ENCODE measurements around the gene UHRF2. TPM values are rescaled to one million over a fixed set of nuclear protein-coding genes. Genes with fewer than 3 reads are reported as not detected.
"Not testable (repeated sequence)": the region's sequence is repeated elsewhere in the genome, so short reads cannot be mapped to it uniquely, and the experiment has no call there.

Gene UHRF2
- total RNA-seq (100 to 1,000 TPM; 124 to 128 TPM), polyA plus RNA-seq (10 to 100 TPM in 1 of 2 donors, 1 to 10 TPM in 1; 8.7 to 16.0 TPM)

DNA sequence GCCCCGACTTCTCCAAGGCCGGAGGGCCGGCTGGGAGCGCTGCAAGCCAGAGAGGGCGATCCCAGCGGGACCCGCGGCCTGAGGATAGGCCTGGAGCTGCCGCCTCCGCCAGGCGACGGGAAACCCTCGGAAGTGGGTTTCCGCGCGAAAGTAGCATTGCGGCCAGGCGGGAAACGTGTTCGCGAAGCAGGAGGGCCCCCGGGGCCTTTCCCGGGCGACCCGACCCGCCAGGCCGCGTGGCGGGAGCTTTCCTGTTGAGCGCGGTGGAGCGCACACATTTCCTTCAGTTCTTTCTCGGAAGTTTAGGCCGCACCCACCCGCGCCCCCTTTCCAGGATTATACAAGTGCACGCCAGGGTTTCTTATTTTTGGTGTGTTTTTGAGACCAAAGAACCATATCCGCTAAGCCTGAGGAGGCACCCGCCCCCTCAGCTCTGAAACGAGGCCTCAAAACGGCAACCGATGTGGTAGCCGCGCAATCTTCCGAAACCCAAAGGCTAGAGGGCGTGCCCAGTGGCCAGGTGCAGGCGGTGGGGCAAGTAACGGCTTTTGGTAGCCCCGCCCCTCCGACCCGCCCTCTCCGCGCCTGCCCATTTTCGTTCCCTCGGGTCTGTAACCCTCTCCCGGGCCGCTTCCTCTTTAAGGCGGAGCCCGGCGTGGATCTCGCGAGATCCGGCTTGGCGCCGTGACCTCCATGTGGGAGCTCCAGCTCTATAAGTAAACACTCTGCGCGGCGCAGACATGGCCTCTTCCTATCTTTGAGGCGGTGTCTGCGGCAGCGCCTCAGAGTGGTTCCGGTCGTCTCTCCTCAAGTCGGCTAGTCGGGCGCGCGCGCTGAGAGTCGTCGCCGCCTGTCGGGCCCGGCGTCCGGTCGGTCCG lies at the start of gene UHRF2:
UHRF2 (plus strand) TSS at position 713 of the 878 bp plus-strand sequence. CDS start 292 bp downstream, outside the sequence.
- H3K4me1 Mint-ChIP-seq, result peaks cover 28 to 45% (median 35%) of the 10 kb centered on the region in 4 donors
- Histone ChIP-seq H3K27ac (ENCODE audit: low read depth, low read length) (peak within 1 kb of the TSS; percentile 72), H3K27me3 (ENCODE audit: insufficient read depth, low read length) (no peaks in the 10 kb centered on the region), H3K9me3 (ENCODE audit: control insufficient read depth in 1 of 2, low read length in 2 of 2) (no peaks in the 10 kb centered on the region), H3K4me3 (ENCODE audit: low read length in 2 of 2) (peak within 1 kb of the TSS; percentile 77 to 91), H3K36me3 (ENCODE audit: insufficient read depth, low read length) (no peaks in the 10 kb centered on the region), H3K4me1 (ENCODE audit: insufficient read depth, low read length) (peaks cover 42% of the 10 kb centered on the region)
- ChIA-PET CTCF (ENCODE audit: partially characterized antibody) (interaction anchor here (0.7 to 2.4 kb wide), 12 partner anchors 11 to 290 kb away, joined by 3 to 7 read pairs (median 4); no protein-coding TSS in a partner anchor), POLR2A (ENCODE audit: partially characterized antibody) (interaction anchor here (0.6 to 6.7 kb wide), 42 partner anchors 10 to 1733 kb away, joined by 3 to 166 read pairs (median 5); partner anchors contain the start of genes AK3, CDC37L1, ERMP1 and KDM4C)
- H3K27ac Mint-ChIP-seq, result peak within 1 kb of the TSS; percentile 94 to 98 (median 96)
- peak; percentile 96 to 99 (median 98) for DNase-seq
- intact Hi-C loops (cut with micrococcal nuclease), result loop anchor here (1.0 to 10.0 kb wide), 12 partner anchors 16 to 1564 kb away; partner anchors contain the start of genes DMAC1, JAK2, KDM4C and PLGRKT
- H3K9me3 Mint-ChIP-seq, result peaks cover 0 to 6% (median 0%) of the 10 kb centered on the region in 8 donors
- H3K27me3 Mint-ChIP-seq, result peaks cover 0 to 1% of the 10 kb centered on the region in 2 donors
- peak within 1 kb of the TSS; percentile 88 to 94 (median 92) for H3K4me3 Mint-ChIP-seq
- peaks cover 10 to 19% of the 10 kb centered on the region in 2 donors for H3K36me3 Mint-ChIP-seq

DNA sequence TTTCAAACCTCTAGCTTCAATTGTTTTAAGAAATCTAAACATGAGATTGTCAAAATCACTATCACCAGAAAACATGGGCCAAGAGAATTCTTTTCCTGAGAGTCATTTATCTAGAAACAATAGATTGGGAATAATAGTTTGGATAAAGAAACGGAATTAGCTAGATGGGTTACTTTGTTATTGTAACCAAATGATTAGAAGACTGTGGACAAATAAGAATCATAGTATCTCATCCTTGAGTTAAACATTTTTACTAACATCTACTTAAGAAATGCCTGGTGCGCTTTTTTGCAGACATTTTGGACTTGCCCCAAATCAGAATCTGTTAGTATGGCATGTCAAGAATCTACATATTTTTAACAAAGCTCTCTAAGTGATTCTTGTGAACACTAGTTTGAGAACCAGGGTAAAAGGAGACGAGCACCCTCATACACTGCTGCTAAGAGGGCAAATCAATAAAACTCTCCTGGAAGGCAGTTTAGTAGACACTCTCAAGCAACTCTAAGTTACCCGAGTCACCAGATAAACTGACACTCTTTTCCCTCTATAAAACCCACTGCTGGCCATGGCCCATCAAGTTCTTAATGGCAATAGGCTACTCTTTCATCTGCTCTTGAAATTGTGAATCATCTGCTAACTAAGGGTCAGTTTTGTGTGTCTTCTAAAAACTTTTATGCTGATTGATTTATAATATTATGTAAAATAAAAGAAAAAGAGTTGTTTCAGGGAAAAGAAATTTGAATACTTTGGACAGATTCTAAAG lies 45.7 kb upstream of the UHRF2 start:
- H3K9me3 ChIP-seq (ENCODE audit: control insufficient read depth in 1 of 2, low read length in 2 of 2), result peaks cover 0 to 4% of the 10 kb centered on the region in 2 donors
- CTCF ChIA-PET (ENCODE audit: partially characterized antibody), result interaction anchor here (1.2 to 1.3 kb wide), 2 partner anchors 13 to 14 kb away, joined by 3 to 5 read pairs; no protein-coding TSS in a partner anchor

DNA sequence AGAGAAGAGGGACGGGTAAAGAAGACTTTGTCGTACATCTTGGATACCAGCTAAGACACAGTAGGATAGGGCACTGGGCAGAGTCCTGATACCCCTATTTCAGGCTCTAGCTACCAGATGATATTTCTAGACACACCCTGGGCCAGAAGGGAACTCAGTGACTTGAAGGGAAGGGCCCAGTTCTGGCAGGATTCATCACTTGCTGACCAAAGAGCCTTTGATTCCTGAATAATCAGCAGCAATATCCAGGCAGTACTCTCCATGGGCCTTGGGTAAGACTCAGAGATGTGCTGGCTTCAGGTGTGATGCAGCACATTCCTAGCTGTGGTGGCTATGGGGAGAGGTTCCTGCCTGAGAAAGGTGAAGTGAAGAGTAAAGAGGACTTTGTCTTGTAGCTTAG lies 44.2 kb upstream of the UHRF2 start:
- no peak for DNase-seq
- Mint-ChIP-seq H3K9me3 (peaks cover 2 to 23% (median 14%) of the 10 kb centered on the region in 8 donors), H3K27me3 (peaks cover 0 to 2% of the 10 kb centered on the region in 2 donors), H3K4me3 (no peak overlapping the region), H3K27ac (no peak overlapping the region), H3K4me1 (no peaks in the 10 kb centered on the region), H3K36me3 (peaks cover 4 to 6% of the 10 kb centered on the region in 2 donors)
- Histone ChIP-seq H3K4me1 (ENCODE audit: insufficient read depth, low read length) (no peaks in the 10 kb centered on the region), H3K36me3 (ENCODE audit: insufficient read depth, low read length) (no peaks in the 10 kb centered on the region), H3K27ac (ENCODE audit: low read depth, low read length) (no peak overlapping the region), H3K9me3 (ENCODE audit: control insufficient read depth in 1 of 2, low read length in 2 of 2) (peaks cover 0 to 4% of the 10 kb centered on the region in 2 donors), H3K27me3 (ENCODE audit: insufficient read depth, low read length) (no peaks in the 10 kb centered on the region), H3K4me3 (ENCODE audit: low read length in 2 of 2) (no peak overlapping the region)
- intact Hi-C loops (cut with micrococcal nuclease), result no loop called here
- POLR2A ChIA-PET (ENCODE audit: partially characterized antibody), result no interaction called here
- CTCF ChIA-PET (ENCODE audit: partially characterized antibody), result interaction anchor here (1.4 to 2.1 kb wide), 2 partner anchors 13 to 198 kb away, joined by 4 to 8 read pairs; no protein-coding TSS in a partner anchor

More for the DNA sequence above, 45.7 kb upstream of the UHRF2 start:
- no peaks in the 10 kb centered on the region for H3K27me3 ChIP-seq (ENCODE audit: insufficient read depth, low read length)
- no peak overlapping the region for H3K4me3 ChIP-seq (ENCODE audit: low read length in 2 of 2)
- DNase-seq, result no peak
- H3K4me1 Mint-ChIP-seq, result no peaks in the 10 kb centered on the region
- H3K9me3 Mint-ChIP-seq, result peaks cover 2 to 21% (median 10%) of the 10 kb centered on the region in 8 donors
- no peaks in the 10 kb centered on the region for H3K36me3 ChIP-seq (ENCODE audit: insufficient read depth, low read length)
- H3K36me3 Mint-ChIP-seq, result peaks cover 2 to 4% of the 10 kb centered on the region in 2 donors
- no peak overlapping the region for H3K27ac ChIP-seq (ENCODE audit: low read depth, low read length)
- H3K27me3 Mint-ChIP-seq, result peaks cover 0 to 3% of the 10 kb centered on the region in 2 donors
- H3K4me1 ChIP-seq (ENCODE audit: insufficient read depth, low read length), result no peaks in the 10 kb centered on the region
- H3K4me3 Mint-ChIP-seq, result no peak overlapping the region
- no peak overlapping the region for H3K27ac Mint-ChIP-seq
- POLR2A ChIA-PET (ENCODE audit: partially characterized antibody), result no interaction called here
- intact Hi-C loops (cut with micrococcal nuclease), result no loop called here

DNA sequence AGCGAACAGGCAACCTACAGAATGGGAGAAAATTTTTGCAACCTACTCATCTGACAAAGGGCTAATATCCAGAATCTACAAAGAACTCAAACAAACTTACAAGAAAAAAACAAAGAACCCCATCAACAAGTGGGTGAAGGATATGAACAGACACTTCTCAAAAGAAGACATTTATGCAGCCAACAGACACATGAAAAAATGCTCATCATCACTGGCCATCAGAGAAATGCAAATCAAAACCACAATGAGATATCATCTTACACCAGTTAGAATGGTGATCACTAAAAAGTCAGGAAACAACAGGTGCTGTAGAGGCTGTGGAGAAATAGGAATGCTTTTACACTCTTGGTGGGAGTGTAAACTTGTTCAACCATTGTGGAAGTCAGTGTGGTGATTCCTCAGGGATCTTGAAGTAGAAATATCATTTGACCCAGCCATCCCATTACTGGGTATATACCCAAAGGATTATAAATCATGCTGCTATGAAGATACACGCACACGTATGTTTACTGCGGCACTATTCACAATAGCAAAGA lies 31.5 kb upstream of the UHRF2 start:
- H3K4me3 Mint-ChIP-seq; H3K27ac ChIP-seq (ENCODE audit: low read depth, low read length); intact Hi-C loops (cut with micrococcal nuclease); H3K36me3 Mint-ChIP-seq; H3K4me1 Mint-ChIP-seq; H3K4me3 ChIP-seq (ENCODE audit: low read length in 2 of 2); H3K27me3 ChIP-seq (ENCODE audit: insufficient read depth, low read length); H3K9me3 ChIP-seq (ENCODE audit: control insufficient read depth in 1 of 2, low read length in 2 of 2); POLR2A ChIA-PET (ENCODE audit: partially characterized antibody); H3K36me3 ChIP-seq (ENCODE audit: insufficient read depth, low read length); H3K4me1 ChIP-seq (ENCODE audit: insufficient read depth, low read length); H3K9me3 Mint-ChIP-seq; CTCF ChIA-PET (ENCODE audit: partially characterized antibody); H3K27me3 Mint-ChIP-seq; DNase-seq; H3K27ac Mint-ChIP-seq: not testable (repeated sequence)

- ChIA-PET POLR2A (ENCODE audit: partially characterized antibody) (no interaction called here), CTCF (ENCODE audit: partially characterized antibody) (no interaction called here)
- no peak overlapping the region for H3K4me3 ChIP-seq (ENCODE audit: low read length in 2 of 2)
- Mint-ChIP-seq H3K27me3 (peaks cover 1 to 6% of the 10 kb centered on the region in 2 donors), H3K9me3 (peaks cover 0 to 11% (median 3%) of the 10 kb centered on the region in 8 donors), H3K4me1 (no peaks in the 10 kb centered on the region), H3K36me3 (peaks cover 0 to 4% of the 10 kb centered on the region in 2 donors), H3K4me3 (no peak overlapping the region), H3K27ac (no peak overlapping the region)
- no peaks in the 10 kb centered on the region for H3K27me3 ChIP-seq (ENCODE audit: insufficient read depth, low read length)
- no peaks in the 10 kb centered on the region for H3K36me3 ChIP-seq (ENCODE audit: insufficient read depth, low read length)
- H3K9me3 ChIP-seq (ENCODE audit: control insufficient read depth in 1 of 2, low read length in 2 of 2), result no peaks in the 10 kb centered on the region
- H3K4me1 ChIP-seq (ENCODE audit: insufficient read depth, low read length), result no peaks in the 10 kb centered on the region
- intact Hi-C loops (cut with micrococcal nuclease), result no loop called here
- no peak for DNase-seq
- H3K27ac ChIP-seq (ENCODE audit: low read depth, low read length), result no peak overlapping the region
These were observed 30.3 kb upstream of the UHRF2 start for GRCh38 chr9:6382681-6383080.

- ChIA-PET CTCF (ENCODE audit: partially characterized antibody) (no interaction called here), POLR2A (ENCODE audit: partially characterized antibody) (interaction anchor here (1.6 kb wide), 1 partner anchor 29 kb away, joined by 6 read pairs; the partner anchor contains the start of gene UHRF2)
- H3K4me1 Mint-ChIP-seq, result no peaks in the 10 kb centered on the region
- no peak overlapping the region for H3K4me3 Mint-ChIP-seq
- Histone ChIP-seq H3K36me3 (ENCODE audit: insufficient read depth, low read length) (no peaks in the 10 kb centered on the region), H3K4me3 (ENCODE audit: low read length in 2 of 2) (no peak overlapping the region), H3K9me3 (ENCODE audit: control insufficient read depth in 1 of 2, low read length in 2 of 2) (no peaks in the 10 kb centered on the region), H3K27ac (ENCODE audit: low read depth, low read length) (no peak overlapping the region), H3K27me3 (ENCODE audit: insufficient read depth, low read length) (no peaks in the 10 kb centered on the region), H3K4me1 (ENCODE audit: insufficient read depth, low read length) (no peaks in the 10 kb centered on the region)
- peaks cover 1 to 4% of the 10 kb centered on the region in 2 donors for H3K27me3 Mint-ChIP-seq
- no peak overlapping the region for H3K27ac Mint-ChIP-seq
- peaks cover 0 to 4% of the 10 kb centered on the region in 2 donors for H3K36me3 Mint-ChIP-seq
- intact Hi-C loops (cut with micrococcal nuclease), result no loop called here
- H3K9me3 Mint-ChIP-seq, result peaks cover 0 to 11% (median 4%) of the 10 kb centered on the region in 8 donors
- no peak for DNase-seq
These were observed 29.3 kb upstream of the UHRF2 start for GRCh38 chr9:6383551-6384225.
